HL-60/S4 treated with retinoic acid at 250 ng/mL for 4 days and 3 days (cell line): ENCODE measurements around the gene LMO2.

Experiments
- in situ Hi-C: fragments of 300-500 bp; cut with MboI; formaldehyde crosslinking; loops from 2 replicates; pipeline ENCODE4 v1.7.0; 2022; ENCODE audit warnings: low sequenced_read_pairs

Gene LMO2

DNA sequence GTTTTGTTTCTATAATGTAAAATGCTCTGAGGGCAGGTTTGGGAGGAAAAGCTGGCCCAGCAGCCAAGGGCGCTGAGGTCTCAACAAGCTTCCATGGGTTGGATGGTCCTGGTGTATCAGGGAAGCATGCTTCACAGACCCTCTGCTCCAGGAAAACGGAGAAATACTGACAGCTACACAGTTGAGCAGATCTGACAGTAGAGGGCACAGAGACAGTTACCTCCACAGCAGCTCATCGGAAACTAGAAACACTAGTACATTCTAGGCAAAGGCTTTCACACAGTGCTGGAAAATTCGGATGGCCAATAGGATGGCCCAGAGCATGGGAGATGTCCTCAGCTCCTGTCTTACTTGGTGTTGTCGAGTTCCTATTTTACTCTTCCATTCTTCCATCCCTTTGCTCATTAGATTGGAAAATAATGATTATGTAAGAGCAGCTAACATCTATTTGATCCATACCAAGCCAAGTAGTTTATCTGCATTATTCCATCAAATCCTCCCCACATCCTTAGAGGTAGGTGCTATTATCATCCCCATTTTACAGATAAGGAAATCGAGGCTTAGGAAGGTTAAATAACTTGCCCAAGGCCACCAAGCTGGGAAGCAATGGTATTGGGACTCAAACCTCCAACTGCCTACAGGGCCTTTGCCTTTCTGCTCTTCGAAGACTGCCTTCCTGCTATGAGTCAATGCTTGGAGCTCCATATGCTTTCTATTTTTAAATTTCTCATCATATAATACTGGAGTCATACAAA lies 28.3 kb downstream of the LMO2 start:
- in situ Hi-C loops: loop anchor here (5.0 kb wide), 1 partner anchor 109 kb away; no protein-coding TSS in a partner anchor

DNA sequence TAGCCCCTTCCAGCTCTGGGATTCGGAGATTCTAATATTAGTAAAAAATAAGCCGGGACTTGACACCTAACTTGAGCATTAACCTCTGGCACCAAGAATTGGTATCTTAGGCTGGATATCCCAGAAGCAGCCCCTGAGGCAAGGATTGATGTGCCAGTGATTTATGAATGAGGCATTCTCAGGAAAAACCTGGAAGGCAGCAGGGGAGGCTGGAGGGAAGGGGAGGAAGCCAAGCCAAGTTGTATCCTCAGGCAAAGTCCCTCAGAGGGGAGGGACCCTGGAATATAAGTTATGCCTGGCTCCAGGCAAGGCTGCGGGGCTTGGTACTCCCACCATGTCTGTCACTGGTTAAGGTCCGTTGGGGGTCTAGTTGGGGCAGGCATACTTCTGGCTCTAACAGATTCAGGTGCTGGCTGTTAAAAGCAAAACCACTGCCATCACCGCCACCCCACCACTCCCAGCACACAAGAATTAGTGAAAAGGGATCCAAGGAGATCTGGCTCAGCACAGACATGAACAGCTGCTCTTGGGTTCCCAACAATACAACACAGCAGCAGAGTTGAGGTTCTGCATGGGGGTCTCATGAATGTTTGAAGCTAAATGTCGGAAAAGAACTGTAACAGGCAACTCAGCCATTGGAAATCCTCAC lies 29.8 kb downstream of the LMO2 start:
- in situ Hi-C loops: loop anchor here (5.0 kb wide), 1 partner anchor 110 kb away; no protein-coding TSS in a partner anchor

DNA sequence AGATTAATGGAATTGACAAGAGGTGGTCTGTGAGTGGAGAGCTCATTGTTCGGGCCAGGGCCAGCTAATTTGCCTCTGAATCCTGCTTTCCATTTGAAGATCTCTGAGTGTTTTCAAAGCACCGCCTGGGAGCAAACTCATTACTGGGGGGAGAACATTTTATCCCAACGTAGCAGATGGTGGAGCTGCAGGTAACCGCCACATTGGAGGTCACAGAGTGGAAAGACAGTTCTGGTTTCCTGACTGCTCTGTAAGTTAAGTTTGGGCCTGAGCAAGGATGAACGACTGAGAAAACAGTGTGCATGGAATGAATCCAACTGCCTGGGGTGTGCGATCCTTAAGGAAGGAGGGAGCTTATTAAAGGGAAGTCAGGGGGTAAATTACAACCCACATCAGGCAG lies 30.5 kb downstream of the LMO2 start:
- in situ Hi-C loops: loop anchor here (5.0 kb wide), 1 partner anchor 111 kb away; no protein-coding TSS in a partner anchor

DNA sequence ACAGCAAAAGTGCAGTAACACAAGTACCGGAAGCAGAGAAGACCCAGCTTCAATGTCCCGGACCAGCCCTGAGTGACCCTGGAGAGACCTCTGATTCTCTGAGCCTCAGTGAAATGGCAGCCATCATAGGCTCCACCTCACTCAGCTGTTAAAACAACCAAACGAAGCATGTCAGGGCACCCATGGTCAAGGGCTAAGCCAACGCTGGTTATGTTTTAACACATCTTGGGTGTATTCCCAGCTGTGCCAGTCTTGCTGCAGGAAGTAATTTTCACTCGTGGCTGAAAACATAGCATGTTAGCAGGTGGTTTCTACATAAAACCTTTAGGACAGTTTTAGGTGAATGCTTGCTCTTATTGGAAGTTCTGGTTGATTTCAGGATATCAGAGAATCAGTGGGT lies 30.9 kb downstream of the LMO2 start:
- in situ Hi-C loops: loop anchor here (5.0 kb wide), 1 partner anchor 111 kb away; no protein-coding TSS in a partner anchor

DNA sequence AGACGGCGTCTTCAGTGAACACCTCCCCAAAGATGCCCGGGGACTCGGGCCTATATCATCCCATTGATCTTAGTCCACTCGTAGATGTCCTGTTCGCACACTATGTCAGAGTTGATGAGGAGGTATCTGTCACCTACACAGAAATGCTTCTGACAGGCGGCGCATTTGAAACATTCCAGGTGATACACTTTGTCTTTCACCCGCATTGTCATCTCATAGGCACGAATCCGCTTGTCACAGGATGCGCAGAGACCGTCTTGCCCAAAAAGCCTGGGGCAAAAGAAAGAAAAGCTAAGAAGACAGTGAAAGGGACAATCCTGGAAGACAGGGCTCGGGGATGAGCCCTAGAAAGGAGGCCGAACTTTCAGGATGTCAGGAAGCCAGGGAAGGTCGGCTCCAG lies 32.6 kb downstream of the LMO2 start:
- in situ Hi-C loops: no loop called here

DNA sequence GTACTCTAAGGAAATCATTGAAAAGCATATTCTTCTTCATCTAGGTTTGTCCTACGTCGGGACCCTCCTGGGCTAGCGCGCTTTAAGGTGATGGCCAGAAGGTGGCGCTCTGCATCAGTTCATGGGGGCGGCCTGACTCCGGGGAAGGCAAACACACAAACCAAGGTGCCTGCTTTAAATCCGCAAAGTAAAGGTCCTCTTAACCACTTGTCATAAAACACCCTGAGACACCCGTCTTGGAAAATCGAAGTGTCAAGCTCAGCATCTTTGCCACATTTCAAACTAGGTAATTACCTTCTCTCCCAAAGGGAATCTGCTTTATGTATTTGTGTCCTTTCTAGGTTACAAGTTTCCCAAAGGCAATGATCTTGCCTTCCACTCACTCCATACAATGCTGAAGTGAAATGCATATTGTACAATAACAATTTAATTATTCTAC lies 33.9 kb downstream of the LMO2 start:
- in situ Hi-C loops: no loop called here

DNA sequence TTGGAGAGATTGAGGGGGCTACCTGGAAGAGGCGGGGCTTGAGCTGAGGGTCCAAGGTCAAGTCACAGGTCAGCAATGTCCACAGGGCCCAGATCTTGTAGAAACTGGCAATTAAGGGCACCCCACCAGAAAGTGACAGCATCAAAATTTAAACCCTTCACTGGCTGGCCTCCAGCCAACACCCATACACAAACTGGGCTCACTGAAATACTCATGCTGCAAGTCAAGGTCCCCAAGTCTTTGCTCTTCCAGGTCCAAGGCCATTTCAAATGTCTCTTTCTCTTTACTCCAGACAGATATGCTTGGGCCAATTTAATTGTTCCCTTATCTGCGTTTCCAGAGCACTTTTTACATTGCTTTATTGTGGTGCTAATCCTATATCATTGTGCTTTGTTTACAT lies 36.4 kb downstream of the LMO2 start:
- in situ Hi-C loops: no loop called here

DNA sequence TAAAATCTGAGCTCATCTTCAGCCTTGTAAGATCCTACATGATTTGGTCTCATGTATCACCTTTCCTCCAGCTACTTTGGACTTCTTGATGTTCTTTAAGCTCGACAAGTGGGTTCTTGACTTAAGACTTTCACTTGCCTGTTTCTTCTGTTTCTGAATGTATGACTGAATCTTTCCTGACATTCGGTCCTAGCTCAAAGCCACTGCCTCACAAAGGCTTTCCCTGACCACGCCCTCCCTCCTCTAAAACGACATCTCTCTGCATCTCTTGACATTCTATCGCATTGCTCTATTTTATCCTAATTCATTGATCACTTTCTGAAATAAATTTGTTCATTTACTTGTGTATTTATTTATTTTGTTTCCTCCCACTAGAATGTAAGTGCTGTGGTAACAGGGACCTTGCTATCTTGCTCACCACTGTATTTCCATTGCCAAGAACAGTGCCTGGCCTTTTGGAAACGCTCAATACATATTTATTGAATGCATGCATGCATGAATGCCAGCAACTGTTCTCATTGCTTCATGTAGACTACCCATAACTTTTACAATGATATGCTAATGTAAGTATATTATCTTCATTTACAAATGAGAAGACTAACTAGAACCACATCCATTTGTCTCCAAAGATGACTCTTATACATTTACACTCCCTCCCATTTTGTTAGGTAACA lies 43.0 kb downstream of the LMO2 start:
- in situ Hi-C loops: loop anchor here (25.0 kb wide), 1 partner anchor 513 kb away; the partner anchor contains the start of gene ABTB2

DNA sequence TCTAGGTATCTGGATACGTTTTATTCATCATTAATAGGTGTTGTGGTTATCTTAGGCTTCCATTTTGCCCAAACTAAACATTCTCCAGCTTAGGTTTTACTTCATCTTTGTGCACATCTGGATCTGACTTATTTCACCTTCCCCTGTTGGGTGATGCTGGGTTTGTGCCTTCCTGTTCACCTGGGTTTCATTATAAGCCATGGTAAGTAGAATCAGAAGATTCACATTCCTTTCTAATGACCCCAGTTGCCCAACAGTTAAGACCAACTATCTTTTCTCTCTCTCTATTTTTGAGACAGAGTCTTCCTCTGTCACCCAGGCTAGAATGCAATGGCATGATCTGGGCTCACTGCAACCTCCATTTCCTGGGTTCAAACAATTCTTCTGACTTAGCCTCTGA lies 44.6 kb downstream of the LMO2 start:
- in situ Hi-C loops: loop anchor here (25.0 kb wide), 1 partner anchor 515 kb away; the partner anchor contains the start of gene ABTB2

DNA sequence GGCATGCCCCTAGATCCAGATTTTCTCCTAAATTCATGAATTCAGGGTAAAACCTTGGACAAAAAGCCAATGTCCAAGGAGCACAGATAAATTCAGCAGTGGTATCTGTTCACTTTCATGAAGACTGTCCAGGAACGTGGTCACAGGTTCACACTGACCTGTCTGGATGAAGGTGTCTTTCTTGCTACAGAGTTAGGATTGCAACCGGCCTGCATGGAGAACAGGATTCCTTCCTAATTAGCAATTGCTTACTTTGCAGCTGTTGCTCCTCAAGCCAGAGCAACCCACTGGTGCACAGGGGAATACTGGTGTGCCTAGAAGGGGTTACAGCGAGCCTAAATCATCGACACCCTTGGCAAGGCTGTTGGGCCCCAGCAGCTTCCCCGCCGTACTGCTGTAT lies 47.6 kb downstream of the LMO2 start:
- in situ Hi-C loops: loop anchor here (25.0 kb wide), 1 partner anchor 518 kb away; the partner anchor contains the start of gene ABTB2

DNA sequence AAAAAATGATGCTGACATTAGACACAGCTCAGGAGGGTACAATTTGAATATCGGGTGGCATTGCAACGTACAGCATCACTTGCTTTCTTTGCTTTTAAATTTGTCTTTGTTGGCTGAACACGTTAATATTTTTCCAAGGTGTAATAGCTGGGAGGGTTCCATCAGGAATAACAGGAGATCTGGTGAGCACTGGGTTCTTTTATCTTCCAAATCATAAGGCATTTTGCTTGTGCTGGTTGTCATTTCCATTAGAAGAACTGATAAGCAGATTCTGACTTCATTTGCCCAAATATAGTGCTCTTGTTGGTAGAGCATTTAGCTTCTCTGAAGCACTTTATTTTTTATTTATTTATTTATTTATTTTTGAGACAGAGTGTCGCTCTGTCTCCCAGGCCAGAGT lies 48.9 kb downstream of the LMO2 start:
- in situ Hi-C loops: loop anchor here (25.0 kb wide), 1 partner anchor 519 kb away; the partner anchor contains the start of gene ABTB2

DNA sequence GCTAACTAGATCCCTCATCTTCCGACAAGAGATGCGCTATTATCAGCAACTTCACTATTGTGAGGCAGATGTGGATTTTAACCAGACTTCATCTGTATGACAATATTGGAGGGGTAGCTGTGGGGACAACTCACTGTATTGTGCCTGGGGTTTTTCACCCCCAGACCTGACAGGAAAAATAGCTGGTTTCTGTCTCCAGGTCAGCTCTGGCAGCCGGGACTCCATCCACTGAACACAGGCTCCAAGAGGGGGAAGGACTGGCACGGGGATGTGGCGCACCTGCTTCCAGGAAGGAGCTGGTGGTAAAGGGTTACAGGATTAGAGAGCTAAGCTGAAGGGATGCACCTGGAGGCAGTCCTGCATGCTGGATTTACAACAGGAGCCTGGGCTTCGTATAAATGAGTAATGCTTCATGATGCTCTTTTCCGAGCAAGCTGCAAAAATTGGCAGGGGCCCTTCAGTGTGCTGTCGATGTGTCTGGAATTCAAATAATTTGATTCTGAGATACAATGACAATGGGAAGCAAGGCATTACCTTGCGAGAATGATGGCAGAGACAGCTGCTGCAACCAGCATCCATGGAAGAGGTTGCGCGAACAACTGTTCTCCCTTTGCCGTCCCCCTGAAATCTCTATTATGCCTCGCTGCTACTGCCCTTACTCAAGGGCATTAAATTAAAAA lies 49.5 kb downstream of the LMO2 start:
- in situ Hi-C loops: loop anchor here (25.0 kb wide), 1 partner anchor 520 kb away; the partner anchor contains the start of gene ABTB2

DNA sequence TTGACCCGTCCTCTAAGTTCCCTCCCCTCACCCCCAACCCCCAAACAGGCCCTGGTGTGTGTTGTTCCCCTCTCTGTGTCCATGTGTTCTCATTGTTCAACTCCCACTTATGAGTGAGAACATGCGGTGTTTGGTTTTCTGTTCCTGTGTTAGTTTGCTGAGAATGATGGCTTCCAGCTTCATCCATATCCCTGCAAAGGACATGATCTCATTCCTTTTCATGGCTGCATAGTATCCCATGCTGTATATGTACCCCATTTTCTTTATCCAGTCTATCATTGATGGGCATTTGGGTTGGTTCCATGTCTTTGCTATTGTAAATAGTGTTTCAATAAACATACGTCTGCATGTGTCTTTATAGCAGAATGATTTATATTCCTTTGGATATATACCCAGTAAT lies 53.6 kb downstream of the LMO2 start:
- in situ Hi-C loops: loop anchor here (25.0 kb wide), 1 partner anchor 524 kb away; the partner anchor contains the start of gene ABTB2

DNA sequence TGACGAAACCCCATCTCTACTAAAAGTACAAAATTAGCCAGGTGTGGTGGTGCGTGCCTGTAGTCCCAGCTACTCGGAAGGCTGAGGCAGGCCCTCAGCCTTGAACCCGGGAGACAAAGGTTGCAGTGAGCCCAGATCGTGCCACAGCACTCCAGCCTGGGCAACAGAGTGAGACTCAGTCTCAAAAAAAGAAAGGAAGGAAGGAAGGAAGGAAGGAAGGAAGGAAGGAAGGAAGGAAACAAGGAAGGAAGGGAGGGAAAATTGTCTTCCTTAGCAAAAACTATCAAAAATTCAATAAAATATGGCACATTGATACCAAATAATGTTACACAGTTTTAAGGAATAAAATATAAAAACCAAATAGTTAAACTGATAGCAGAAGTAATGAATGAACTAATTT lies 54.5 kb downstream of the LMO2 start:
- in situ Hi-C loops: loop anchor here (25.0 kb wide), 1 partner anchor 525 kb away; the partner anchor contains the start of gene ABTB2

DNA sequence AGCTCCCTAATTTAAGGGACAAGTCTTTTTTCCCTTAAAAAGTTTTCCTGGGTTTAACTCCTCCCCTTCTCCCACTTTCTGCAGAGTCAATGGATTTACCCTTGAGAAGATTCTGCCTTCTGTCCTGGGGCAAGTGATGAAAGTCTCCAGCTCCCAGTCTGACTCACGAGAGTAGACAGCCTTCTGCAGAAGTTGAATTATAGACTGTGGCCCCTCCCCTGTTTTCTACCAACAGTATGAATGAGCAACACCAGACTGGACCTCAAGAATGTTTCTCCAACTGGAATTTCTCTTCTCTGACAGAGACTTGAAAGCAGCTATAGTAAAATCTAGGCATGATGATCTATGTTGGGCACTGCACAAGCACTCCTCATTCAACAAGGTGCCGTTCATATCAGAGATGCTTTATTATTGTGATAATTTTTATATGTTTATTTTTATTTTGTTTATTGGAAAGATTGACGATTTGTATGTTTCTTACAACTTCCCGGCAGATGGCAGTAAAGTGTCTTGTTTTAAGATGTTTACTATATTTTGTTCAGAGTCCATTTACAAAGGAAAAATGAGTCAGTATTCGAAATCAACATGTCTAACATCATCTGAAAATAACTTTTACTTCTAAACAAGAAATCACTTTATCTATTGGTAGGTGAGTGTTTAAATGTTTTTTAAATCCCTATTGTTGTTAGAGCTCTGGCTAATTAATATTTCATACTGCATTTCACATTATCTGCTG lies 56.6 kb downstream of the LMO2 start:
- in situ Hi-C loops: loop anchor here (25.0 kb wide), 1 partner anchor 527 kb away; the partner anchor contains the start of gene ABTB2

DNA sequence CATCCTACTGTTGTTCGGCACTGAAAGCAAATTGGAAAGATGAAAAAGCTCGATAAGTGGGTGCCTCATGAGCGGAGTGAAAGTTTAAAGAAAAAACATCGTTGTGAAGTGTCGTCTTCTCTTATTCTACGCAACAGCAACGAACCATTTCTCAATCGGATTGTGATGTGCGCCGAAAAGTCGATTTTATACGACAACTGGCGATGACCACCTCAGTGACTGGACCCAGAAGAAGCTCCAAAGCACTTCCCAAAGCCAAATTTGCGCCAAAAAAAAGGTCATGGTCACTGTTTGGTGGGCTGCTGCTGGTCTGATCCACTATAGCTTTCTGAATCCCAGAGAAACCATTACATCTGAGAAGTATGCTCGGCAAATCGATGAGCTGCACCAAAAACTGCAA lies 59.2 kb downstream of the LMO2 start:
- in situ Hi-C loops: loop anchor here (25.0 kb wide), 1 partner anchor 530 kb away; the partner anchor contains the start of gene ABTB2

DNA sequence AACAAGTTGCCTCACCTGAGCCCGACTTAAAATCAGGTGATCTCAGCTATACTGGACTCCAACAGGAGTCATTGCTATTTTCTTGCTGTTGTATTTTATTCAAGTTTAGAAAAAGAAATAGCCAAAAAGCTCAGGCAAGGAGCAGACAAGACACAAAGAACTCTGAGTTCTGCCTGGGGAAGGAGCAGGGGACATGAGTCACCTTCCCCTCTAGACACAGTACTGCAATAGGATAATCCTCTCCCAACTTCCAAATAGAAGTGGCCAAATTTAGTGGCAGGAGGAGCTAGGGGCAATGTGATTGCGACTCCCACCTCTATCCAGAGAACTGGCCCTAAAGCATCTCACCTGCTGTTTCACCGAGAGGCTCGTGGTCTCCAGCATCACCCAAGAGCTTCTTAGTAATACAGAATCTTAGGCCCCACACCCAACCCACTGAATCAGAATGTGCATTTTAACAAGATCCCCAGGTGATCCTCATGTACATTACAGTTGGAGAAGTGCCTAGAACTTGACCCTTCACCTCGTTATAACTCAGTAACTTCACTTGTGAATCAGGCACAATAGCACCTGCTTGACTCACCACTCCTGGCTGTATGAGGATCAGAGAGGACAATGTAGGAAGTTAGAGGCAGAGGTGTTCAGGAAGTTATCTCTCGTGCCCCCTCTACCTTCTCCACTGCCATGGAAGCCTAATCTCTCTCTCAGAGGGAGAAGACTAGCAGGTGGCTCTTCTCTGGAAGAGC lies 60.8 kb downstream of the LMO2 start:
- in situ Hi-C loops: loop anchor here (25.0 kb wide), 1 partner anchor 531 kb away; the partner anchor contains the start of gene ABTB2

DNA sequence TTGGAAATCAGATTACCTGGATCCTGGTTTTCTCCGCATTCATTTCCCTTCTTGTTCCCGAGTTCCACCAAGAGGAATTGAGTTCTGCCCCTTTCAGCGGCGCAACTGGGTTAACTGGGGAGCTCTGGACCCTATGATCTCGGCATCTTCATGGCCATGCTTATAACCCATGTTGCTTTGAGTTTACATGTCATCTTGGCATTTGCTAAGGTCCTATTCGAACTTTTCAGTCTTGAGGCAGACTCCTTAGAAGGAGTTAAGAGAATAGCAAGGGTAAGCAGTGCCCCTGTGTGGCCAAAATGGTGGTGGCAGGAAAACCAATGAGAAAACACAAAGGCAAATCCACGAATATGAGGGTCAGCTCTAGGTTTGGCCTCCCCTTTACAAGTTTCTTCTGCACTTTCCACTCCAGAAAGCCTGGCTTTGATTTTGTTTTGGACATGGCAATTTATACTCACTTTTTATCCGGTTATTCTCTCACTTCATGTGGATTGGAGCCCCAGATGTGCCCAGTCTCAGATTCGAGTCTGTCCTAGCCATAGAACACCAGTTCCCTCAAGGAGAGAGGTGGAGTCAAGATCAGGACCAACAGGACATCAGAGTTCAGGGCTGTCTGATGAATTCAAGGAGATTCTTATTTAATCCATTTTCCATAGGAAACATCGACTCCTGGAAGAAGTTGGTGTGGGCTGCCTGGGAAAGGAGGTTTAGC lies 62.3 kb downstream of the LMO2 start:
- in situ Hi-C loops: loop anchor here (25.0 kb wide), 1 partner anchor 533 kb away; the partner anchor contains the start of gene ABTB2
